HG03064 (cell line): Measurements from ENCODE around the gene S100A13.
"Not testable (repeated sequence)": the region's sequence is repeated elsewhere in the genome, so short reads cannot be mapped to it uniquely, and the experiment has no call there.

Experiments used
- ATAC-seq: cut with Tn5 transposase; IDR thresholded peaks from one replicate; pipeline ENCODE4 v1.9.1; 2021; ENCODE audit warnings: low read depth; ENCODE audit not compliant: unreplicated experiment

The S100A13 gene

DNA sequence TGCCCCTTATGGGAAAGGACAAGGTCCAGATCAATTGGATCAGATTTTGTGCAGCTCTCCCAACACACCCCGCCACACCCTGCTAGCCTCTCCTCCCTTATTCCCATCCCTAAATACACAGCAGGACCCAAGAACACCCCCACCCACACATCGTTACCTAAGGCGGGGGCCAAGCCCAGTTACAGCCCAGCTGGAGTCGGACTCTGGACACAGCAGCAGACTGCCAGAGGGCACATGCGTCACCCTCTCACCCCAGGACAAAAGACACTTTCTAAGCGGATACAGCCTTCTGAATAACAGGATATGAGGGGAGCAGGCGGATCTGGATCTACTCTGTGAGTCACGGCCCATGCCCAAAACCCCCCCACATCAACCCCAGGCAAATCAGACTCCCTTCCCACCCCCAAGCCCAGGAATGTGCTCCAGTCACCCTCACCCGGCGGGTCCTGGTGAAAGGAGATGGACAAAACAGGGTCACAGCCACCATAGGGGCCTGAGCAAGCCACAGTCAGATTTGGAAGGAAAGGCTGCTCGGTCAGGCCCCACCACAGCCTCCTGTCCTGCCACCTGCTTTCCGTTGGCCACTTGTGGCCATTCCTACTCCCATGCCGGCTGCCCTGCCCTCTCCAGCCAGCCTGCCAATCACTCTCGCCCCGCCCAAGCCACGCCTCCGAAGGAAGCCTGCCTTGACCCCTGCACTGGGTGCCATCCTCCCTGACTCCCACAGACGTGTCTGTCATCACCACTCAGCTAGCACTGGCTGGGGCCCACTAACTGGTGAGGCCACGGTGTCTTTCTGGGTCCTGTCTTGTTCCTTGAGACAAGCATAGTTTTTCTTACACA is 18.3 kb downstream of the S100A13 start:
- ATAC-seq = no peak

- ATAC-seq = no peak
Observed at GRCh38 chr1:153608089-153608682, 19.1 kb downstream of the S100A13 start.

DNA sequence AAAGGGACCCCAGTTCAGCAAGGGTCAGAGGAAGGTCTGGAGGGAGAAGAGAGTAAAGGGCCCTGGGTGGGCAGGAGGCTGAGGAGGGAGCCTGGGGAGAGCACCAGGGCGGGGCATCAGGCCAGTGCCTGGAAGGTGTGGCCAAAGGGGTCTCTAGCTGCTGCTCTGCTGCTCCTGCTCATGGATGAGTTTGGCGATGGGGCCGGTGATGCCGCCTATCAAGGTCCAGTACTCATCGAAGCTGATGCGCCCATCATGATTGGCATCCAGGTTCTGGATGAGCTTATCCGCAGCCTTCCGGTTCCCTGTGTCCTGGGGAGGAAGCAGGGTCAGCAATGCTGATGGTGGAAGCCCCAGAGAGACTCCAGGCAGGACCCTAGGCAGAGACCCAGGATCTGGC is 19.9 kb downstream of the S100A13 start:
- no peak for ATAC-seq

- no peak for ATAC-seq
Observed at GRCh38 chr1:153606194-153606593, 21.1 kb downstream of the S100A13 start.

DNA sequence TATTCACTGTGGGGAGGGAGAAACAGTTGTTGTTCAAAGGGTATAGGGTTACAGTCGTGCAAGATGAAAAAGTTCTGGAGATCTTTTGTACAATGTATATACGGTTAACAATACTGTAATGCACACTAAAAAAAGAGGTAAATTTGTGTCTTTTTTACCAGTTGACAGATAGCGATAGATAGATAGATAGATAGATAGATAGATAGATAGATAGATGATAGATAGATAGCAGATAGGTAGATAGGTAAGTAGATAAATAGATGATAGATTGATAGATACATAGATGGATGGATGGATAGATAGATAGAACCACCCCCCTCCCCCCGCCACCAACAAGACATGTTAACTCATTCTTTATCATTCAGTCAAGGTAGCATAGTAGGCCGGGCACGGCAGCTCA is 24.6 kb downstream of the S100A13 start:
- ATAC-seq = no peak

GRCh38 chr1:153599847-153600246 is 27.5 kb downstream of the S100A13 start:
- ATAC-seq = no peak

DNA sequence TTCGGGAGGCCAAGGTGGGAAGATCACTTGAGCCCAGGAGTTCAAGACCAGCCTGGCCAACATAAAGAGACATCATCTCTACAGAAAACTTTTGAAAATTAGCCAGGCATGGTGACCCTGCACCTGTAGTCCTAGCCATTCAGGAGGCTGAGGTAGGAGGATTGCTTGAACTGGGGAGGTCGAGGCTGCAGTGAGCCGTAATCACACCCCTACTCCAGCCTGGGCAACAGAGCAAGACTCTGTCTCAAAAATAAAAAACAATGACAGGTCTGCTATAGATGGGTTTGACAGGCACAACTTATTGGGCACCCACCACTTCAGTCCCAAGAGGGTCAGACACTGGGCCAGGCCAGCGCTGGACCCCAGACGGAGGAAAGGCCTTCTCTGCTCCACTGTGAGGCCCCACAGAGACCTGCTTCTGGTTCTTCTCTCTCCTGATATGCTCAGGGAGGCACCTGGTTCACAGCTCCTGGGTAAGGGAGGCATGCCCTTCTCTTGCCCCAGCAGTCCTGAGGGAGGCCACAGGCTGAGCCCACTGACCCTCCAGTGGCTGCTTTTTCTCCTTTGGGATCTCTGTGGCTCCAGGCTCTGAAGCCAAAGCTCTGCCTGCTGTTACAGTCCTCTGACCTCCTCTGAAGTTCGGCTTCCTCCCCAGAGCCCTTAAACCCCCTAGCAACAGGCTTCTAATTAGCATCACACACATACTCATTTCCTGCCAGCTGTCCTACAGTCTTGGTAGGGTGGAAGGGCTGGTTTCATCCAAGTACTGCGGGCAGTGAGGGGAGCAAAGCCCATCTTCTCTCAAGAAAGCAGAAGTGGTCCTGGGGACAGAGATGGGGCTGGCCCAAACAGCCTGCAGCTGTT is 28.8 kb downstream of the S100A13 start:
- ATAC-seq = peak; percentile 99

GRCh38 chr1:153597206-153597605 is 30.1 kb downstream of the S100A13 start:
- no peak for ATAC-seq

- no peak for ATAC-seq
Observed at GRCh38 chr1:153592748-153593147, 34.6 kb downstream of the S100A13 start.

- no peak for ATAC-seq
Observed at GRCh38 chr1:153588482-153588881, 38.8 kb downstream of the S100A13 start.

- not testable (repeated sequence) for ATAC-seq
Observed at GRCh38 chr1:153588033-153588432, 39.3 kb downstream of the S100A13 start.

DNA sequence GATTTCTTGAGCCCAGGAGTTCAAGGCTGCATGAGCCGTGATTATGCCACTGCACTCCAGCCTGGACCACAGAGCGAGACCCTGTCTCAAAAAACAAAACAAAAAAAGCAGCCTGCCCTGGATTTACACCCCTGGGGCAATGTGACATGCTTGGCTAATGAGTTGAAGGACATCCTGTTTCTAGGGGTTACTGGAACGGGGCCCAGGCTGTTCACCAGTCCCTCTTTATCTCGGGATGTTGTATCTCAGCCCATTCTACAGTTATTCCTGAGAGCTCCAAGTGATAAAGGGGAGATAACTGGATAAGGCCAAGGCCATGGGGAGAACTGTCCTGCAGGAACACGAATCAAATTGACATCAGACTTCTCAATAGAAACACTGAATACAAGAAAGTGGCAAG is 40.0 kb downstream of the S100A13 start:
- no peak for ATAC-seq

GRCh38 chr1:153586347-153586746 is 41.0 kb downstream of the S100A13 start:
- ATAC-seq = no peak

DNA sequence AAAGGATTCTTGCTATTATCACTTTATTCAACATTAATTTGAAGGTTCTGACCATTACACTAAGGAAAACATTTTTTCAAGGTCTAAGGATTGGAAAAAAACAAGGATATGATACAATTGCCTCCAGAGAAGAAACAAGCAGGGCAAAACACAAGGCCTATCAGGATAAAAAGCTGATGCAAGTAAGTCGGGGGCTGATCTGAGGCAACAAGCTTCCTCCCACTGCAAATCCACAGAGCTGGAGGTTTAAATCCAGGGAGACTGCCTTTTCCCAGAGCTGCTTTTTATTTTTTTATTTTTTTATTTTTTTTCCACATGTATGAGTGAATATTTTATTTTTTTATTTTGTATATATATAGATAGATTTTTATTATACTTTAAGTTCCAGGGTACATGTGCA is 42.3 kb downstream of the S100A13 start:
- no peak for ATAC-seq

DNA sequence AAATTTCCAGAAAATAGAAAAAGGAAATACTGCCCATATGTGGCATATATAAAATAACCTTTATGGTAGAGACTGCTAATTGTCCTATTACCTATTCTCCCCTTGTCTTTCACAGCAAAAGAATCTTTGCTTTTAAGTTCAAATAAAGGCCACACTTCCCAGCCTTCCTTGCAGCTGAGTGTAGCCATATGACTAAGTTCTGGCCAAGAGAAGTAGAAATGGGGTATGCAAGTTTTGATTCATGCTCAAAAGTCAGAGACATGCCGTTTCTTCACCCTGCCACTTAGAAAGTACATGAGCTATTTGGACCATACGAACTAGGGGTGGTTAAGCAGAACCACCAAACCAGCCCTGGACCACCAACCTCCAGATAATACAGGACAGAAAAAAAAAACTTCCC is 43.3 kb downstream of the S100A13 start:
- no peak for ATAC-seq

- not testable (repeated sequence) for ATAC-seq
Observed at GRCh38 chr1:153583514-153583913, 43.8 kb downstream of the S100A13 start.

GRCh38 chr1:153582836-153583235 is 44.5 kb downstream of the S100A13 start:
- not testable (repeated sequence) for ATAC-seq

GRCh38 chr1:153578936-153579335 is 48.4 kb downstream of the S100A13 start:
- no peak for ATAC-seq

- no peak for ATAC-seq
Observed at GRCh38 chr1:153578490-153578889, 48.8 kb downstream of the S100A13 start.

- no peak for ATAC-seq
Observed at GRCh38 chr1:153577624-153578051, 49.7 kb downstream of the S100A13 start.

GRCh38 chr1:153577138-153577537 is 50.2 kb downstream of the S100A13 start:
- ATAC-seq = no peak
